WTC11 (cell line): ENCODE data around the gene ZC3H4. TPM values are rescaled to one million over a fixed set of nuclear protein-coding genes. Genes with fewer than 3 reads are reported as not detected.

Source experiments
- ATAC-seq: fragments of 200-7000 bp; cut with Tn5 transposase; 2 replicates; pipeline ENCODE4 v1.10.0; 2021; ENCODE audit warnings: mild to moderate bottlenecking, moderate library complexity
- CTCF ChIA-PET: fragments of 300-600 bp; sonication (Branson Sonifier 250); formaldehyde crosslinking; loops from one replicate; lab custom pipeline; 2021; ENCODE audit warnings: antibody characterized with exemption; lab: Charles Lee
- POLR2A ChIA-PET: fragments of 350-600 bp; sonication (Branson Sonifier 250); formaldehyde crosslinking; loops from one replicate; lab custom pipeline; 2021; ENCODE audit warnings: antibody characterized with exemption; lab: Charles Lee
- DNase-seq: peaks from one replicate; pipeline ENCODE4 v3.0.0; 2021; ENCODE audit warnings: low spot score
- H3K27ac Mint-ChIP-seq: 2 replicates; pipeline ENCODE4 v1.8.0; 2021; ENCODE audit warnings: mixed read lengths
- H3K27me3 Mint-ChIP-seq: 2 replicates; pipeline ENCODE4 v1.8.0; 2021; ENCODE audit warnings: low read depth, mild to moderate bottlenecking, moderate library complexity, mixed read lengths
- H3K36me3 Mint-ChIP-seq: 2 replicates; pipeline ENCODE4 v1.8.0; 2021; ENCODE audit warnings: mixed read lengths
- H3K4me1 Mint-ChIP-seq: 2 replicates; pipeline ENCODE4 v1.8.0; 2022; ENCODE audit warnings: mixed read lengths
- H3K4me3 Mint-ChIP-seq: 2 replicates; pipeline ENCODE4 v1.8.0; 2021; ENCODE audit warnings: mild to moderate bottlenecking, moderate library complexity, mixed read lengths
- H3K9me3 Mint-ChIP-seq: 2 replicates; pipeline ENCODE4 v1.8.0; 2021; ENCODE audit warnings: mixed read lengths
- CREB1 ChIP-seq: sonication (generic); formaldehyde crosslinking; IDR thresholded peaks from 2 replicates; pipeline ENCODE4 v1.8.0; 2023; ENCODE audit warnings: mild to moderate bottlenecking, missing genetic modification reagents
- CREM ChIP-seq: sonication (generic); formaldehyde crosslinking; IDR thresholded peaks from 2 replicates; pipeline ENCODE4 v1.8.1; 2022; ENCODE audit warnings: mild to moderate bottlenecking, missing genetic modification reagents, moderate library complexity
- FOXJ3 ChIP-seq: sonication (generic); formaldehyde crosslinking; IDR thresholded peaks from 2 replicates; pipeline ENCODE4 v1.9.0; 2021; ENCODE audit warnings: missing genetic modification reagents, mild to moderate bottlenecking, borderline replicate concordance
- FOXP4 ChIP-seq: sonication (generic); formaldehyde crosslinking; IDR thresholded peaks from 2 replicates; pipeline ENCODE4 v1.8.0; 2022; ENCODE audit warnings: mild to moderate bottlenecking, missing genetic modification reagents
- HMGA2 ChIP-seq: fragments of 250-450 bp; sonication (Bioruptor Pico); IDR thresholded peaks from 2 replicates; pipeline ENCODE4 v1.4.0; 2021; ENCODE audit warnings: mild to moderate bottlenecking, moderate library complexity
- KAT7 ChIP-seq: sonication (generic); formaldehyde crosslinking; IDR thresholded peaks from 2 replicates; pipeline ENCODE4 v1.8.1; 2023; ENCODE audit warnings: missing genetic modification reagents, mild to moderate bottlenecking, borderline replicate concordance
- MAX ChIP-seq: sonication (generic); formaldehyde crosslinking; IDR thresholded peaks from 2 replicates; pipeline ENCODE4 v1.8.0; 2022; ENCODE audit warnings: mild to moderate bottlenecking, missing genetic modification reagents
- NFATC4 ChIP-seq: fragments of 250-450 bp; sonication (Bioruptor Pico); IDR thresholded peaks from 2 replicates; pipeline ENCODE4 v1.9.0; 2021; ENCODE audit warnings: mild to moderate bottlenecking
- NR3C1 ChIP-seq: sonication (generic); formaldehyde crosslinking; conservative IDR thresholded peaks from 2 replicates; pipeline ENCODE4 v1.8.1; 2023; ENCODE audit warnings: low read depth, mild to moderate bottlenecking, missing genetic modification reagents
- PRRX2 ChIP-seq: fragments of 250-450 bp; sonication (Bioruptor Pico); IDR thresholded peaks from 2 replicates; pipeline ENCODE4 v1.8.0; 2021; ENCODE audit warnings: mild to moderate bottlenecking
- TEAD1 ChIP-seq: sonication (generic); formaldehyde crosslinking; IDR thresholded peaks from 2 replicates; pipeline ENCODE4 v1.8.0; 2022; ENCODE audit warnings: mild to moderate bottlenecking, missing genetic modification reagents
- TEAD4 ChIP-seq: sonication (generic); formaldehyde crosslinking; IDR thresholded peaks from 2 replicates; pipeline ENCODE4 v1.8.0; 2022; ENCODE audit warnings: mild to moderate bottlenecking, missing genetic modification reagents
- ZBTB43 ChIP-seq: sonication (generic); formaldehyde crosslinking; IDR thresholded peaks from 2 replicates; pipeline ENCODE4 v1.8.1; 2023; ENCODE audit warnings: mild to moderate bottlenecking, missing genetic modification reagents
- ZNF121 ChIP-seq: sonication (generic); formaldehyde crosslinking; IDR thresholded peaks from 2 replicates; pipeline ENCODE4 v1.8.0; 2023; ENCODE audit warnings: missing genetic modification reagents
- ZNF232 ChIP-seq: sonication (generic); formaldehyde crosslinking; IDR thresholded peaks from 2 replicates; pipeline ENCODE4 v1.8.0; 2022; ENCODE audit warnings: mild to moderate bottlenecking, missing genetic modification reagents
- ZNF263 ChIP-seq: sonication (generic); formaldehyde crosslinking; IDR thresholded peaks from 2 replicates; pipeline ENCODE4 v1.8.1; 2022; ENCODE audit warnings: low read depth, mild to moderate bottlenecking, moderate library complexity, missing genetic modification reagents
- ZNF416 ChIP-seq: fragments of 250-450 bp; sonication (Bioruptor Pico); IDR thresholded peaks from 2 replicates; pipeline ENCODE4 v1.9.0; 2021; ENCODE audit warnings: mild to moderate bottlenecking, inconsistent platforms
- ZNF423 ChIP-seq: fragments of 250-450 bp; sonication (Bioruptor Pico); IDR thresholded peaks from 2 replicates; pipeline ENCODE4 v2.1.2; 2022; ENCODE audit warnings: mild to moderate bottlenecking, moderate library complexity
- total RNA-seq: library from RNA; stranded (reverse); gene quantifications from 3 replicates; pipeline ENCODE4 v1.2.3, GENCODE V29; 2021
- TF ChIP-seq, protein P1 (sequence below): fragments of 250-450 bp; sonication (Bioruptor Pico); IDR thresholded peaks from 2 replicates; pipeline ENCODE4 v1.9.0; 2021; ENCODE audit warnings: mild to moderate bottlenecking, borderline replicate concordance
- TF ChIP-seq, protein P2 (sequence below): sonication (generic); formaldehyde crosslinking; IDR thresholded peaks from 2 replicates; pipeline ENCODE4 v1.8.1; 2023; ENCODE audit warnings: mild to moderate bottlenecking, missing genetic modification reagents, borderline replicate concordance

The ZC3H4 gene
- total RNA-seq, 1 experiment from 2014 or later, result 67.2 TPM

GRCh38 chr19:47099576-47100050 is 14.0 kb downstream of the ZC3H4 start (continued):
- TF ChIP-seq, protein P1, sequence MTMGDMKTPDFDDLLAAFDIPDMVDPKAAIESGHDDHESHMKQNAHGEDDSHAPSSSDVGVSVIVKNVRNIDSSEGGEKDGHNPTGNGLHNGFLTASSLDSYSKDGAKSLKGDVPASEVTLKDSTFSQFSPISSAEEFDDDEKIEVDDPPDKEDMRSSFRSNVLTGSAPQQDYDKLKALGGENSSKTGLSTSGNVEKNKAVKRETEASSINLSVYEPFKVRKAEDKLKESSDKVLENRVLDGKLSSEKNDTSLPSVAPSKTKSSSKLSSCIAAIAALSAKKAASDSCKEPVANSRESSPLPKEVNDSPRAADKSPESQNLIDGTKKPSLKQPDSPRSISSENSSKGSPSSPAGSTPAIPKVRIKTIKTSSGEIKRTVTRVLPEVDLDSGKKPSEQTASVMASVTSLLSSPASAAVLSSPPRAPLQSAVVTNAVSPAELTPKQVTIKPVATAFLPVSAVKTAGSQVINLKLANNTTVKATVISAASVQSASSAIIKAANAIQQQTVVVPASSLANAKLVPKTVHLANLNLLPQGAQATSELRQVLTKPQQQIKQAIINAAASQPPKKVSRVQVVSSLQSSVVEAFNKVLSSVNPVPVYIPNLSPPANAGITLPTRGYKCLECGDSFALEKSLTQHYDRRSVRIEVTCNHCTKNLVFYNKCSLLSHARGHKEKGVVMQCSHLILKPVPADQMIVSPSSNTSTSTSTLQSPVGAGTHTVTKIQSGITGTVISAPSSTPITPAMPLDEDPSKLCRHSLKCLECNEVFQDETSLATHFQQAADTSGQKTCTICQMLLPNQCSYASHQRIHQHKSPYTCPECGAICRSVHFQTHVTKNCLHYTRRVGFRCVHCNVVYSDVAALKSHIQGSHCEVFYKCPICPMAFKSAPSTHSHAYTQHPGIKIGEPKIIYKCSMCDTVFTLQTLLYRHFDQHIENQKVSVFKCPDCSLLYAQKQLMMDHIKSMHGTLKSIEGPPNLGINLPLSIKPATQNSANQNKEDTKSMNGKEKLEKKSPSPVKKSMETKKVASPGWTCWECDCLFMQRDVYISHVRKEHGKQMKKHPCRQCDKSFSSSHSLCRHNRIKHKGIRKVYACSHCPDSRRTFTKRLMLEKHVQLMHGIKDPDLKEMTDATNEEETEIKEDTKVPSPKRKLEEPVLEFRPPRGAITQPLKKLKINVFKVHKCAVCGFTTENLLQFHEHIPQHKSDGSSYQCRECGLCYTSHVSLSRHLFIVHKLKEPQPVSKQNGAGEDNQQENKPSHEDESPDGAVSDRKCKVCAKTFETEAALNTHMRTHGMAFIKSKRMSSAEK (CRISPR knock-in tag), result no peak
- no peak for TF ChIP-seq TEAD4 (CRISPR knock-in tag)

DNA sequence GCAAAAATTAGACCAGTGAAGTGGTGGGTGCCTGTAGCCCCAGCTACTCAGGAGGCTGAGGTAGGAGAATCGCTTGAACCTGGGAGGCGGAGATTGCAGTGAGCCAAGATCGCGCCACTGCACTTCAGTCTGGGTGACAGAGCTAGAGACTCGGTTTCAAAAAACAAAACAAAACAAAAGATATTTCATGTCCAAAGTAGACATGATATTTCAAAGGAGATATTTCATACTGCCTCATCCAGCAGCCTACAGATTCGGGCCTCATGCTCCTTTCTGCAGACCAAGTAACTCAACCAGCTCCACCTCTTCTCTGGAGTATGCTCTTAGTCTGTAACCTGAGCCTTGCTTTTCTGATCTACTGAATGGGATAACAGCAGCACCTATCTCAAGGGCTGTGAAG is 15.0 kb downstream of the ZC3H4 start:
- Mint-ChIP-seq H3K9me3 (no peaks in the 10 kb centered on the region), H3K36me3 (peaks cover 9% of the 10 kb centered on the region), H3K4me3 (no peak overlapping the region), H3K27me3 (no peaks in the 10 kb centered on the region), H3K27ac (peak overlapping the region; percentile 76)
- DNase-seq, result no peak
- CTCF ChIA-PET, result interaction anchor here (1.3 to 2.4 kb wide), 4 partner anchors 19 to 146 kb away, joined by 3 to 15 read pairs (median 5); no protein-coding TSS in a partner anchor
- TF ChIP-seq ZBTB43 (no peak), ZNF423 (CRISPR knock-in tag) (no peak), ZNF232 (CRISPR knock-in tag) (no peak), CREM (no peak), ZNF263 (CRISPR knock-in tag) (no peak), NR3C1 (CRISPR knock-in tag) (no peak), FOXP4 (no peak), TEAD1 (CRISPR knock-in tag) (no peak), KAT7 (CRISPR knock-in tag) (no peak), CREB1 (CRISPR knock-in tag) (no peak), MAX (CRISPR knock-in tag) (no peak), ZNF416 (CRISPR knock-in tag) (no peak), NFATC4 (no peak), PRRX2 (CRISPR knock-in tag) (no peak), ZNF121 (CRISPR knock-in tag) (no peak), FOXJ3 (CRISPR knock-in tag) (no peak), HMGA2 (no peak)
- TF ChIP-seq, protein P2, sequence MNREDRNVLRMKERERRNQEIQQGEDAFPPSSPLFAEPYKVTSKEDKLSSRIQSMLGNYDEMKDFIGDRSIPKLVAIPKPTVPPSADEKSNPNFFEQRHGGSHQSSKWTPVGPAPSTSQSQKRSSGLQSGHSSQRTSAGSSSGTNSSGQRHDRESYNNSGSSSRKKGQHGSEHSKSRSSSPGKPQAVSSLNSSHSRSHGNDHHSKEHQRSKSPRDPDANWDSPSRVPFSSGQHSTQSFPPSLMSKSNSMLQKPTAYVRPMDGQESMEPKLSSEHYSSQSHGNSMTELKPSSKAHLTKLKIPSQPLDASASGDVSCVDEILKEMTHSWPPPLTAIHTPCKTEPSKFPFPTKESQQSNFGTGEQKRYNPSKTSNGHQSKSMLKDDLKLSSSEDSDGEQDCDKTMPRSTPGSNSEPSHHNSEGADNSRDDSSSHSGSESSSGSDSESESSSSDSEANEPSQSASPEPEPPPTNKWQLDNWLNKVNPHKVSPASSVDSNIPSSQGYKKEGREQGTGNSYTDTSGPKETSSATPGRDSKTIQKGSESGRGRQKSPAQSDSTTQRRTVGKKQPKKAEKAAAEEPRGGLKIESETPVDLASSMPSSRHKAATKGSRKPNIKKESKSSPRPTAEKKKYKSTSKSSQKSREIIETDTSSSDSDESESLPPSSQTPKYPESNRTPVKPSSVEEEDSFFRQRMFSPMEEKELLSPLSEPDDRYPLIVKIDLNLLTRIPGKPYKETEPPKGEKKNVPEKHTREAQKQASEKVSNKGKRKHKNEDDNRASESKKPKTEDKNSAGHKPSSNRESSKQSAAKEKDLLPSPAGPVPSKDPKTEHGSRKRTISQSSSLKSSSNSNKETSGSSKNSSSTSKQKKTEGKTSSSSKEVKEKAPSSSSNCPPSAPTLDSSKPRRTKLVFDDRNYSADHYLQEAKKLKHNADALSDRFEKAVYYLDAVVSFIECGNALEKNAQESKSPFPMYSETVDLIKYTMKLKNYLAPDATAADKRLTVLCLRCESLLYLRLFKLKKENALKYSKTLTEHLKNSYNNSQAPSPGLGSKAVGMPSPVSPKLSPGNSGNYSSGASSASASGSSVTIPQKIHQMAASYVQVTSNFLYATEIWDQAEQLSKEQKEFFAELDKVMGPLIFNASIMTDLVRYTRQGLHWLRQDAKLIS, result no peak
- TF ChIP-seq, all 79 proteins: peak for 0
- H3K4me1 Mint-ChIP-seq, result peaks cover 51% of the 10 kb centered on the region
- POLR2A ChIA-PET, result interaction anchor here (0.6 to 1.4 kb wide), 3 partner anchors 12 to 18 kb away, joined by 3 to 10 read pairs (median 4); partner anchors contain the start of gene ZC3H4
- ATAC-seq, result no peak
